ENCODE data around the gene NCK2. TPM values are rescaled to one million over a fixed set of nuclear protein-coding genes. Genes with fewer than 3 reads are reported as not detected.

Gene NCK2
- total RNA-seq, 1 experiment from 2014 or later = 45.4 TPM

- no TSS peak for BruUV-seq (replicated peaks)
- Histone ChIP-seq H3K4me3 (ENCODE audit: low read length) (no peak overlapping the region), H2AFZ (ENCODE audit: low read length) (no peak overlapping the region), H3K9ac (ENCODE audit: low read length) (no peak overlapping the region), H3K79me2 (ENCODE audit: low read length) (peaks cover 8% of the 10 kb centered on the region; the same call in 1 of the 2 replicates), H3K36me3 (ENCODE audit: low read depth, low read length) (no peaks in the 10 kb centered on the region), H3K27ac (ENCODE audit: low read length) (no peak overlapping the region), H3K27me3 (ENCODE audit: low read length) (no peaks in the 10 kb centered on the region), H3K4me2 (ENCODE audit: low read length) (no peak overlapping the region), H3K4me1 (ENCODE audit: insufficient read depth, low read length) (no peaks in the 10 kb centered on the region), H3K9me2 (replicated peaks; ENCODE audit: low read length) (no peaks in the 10 kb centered on the region), H3F3A (ENCODE audit: low read length, unreplicated experiment) (no peaks in the 10 kb centered on the region), H3K9me3 (ENCODE audit: low read length) (no peaks in the 10 kb centered on the region), H4K20me1 (ENCODE audit: low read length) (no peaks in the 10 kb centered on the region)
- CTCF ChIA-PET = no interaction called here
- ATAC-seq (no peak), DNase-seq (no peak)
- intact Hi-C loops (cut with micrococcal nuclease) = no loop called here
- POLR2A ChIA-PET (ENCODE audit: unreplicated experiment) = no interaction called here
- TF ChIP-seq EZH2 (IDR thresholded peaks at IDR 0.05; ENCODE audit: low read length, unreplicated experiment) = no peak
- no peak for TF ChIP-seq CTCF (conservative IDR thresholded peaks at IDR 0.05; ENCODE audit: low read depth, low read length)
- TF ChIP-seq EZH2phosphoT487 (IDR thresholded peaks at IDR 0.05; ENCODE audit: borderline replicate concordance, low read length) = no peak
Measured at GRCh38 chr2:105886687-105887086, 142.0 kb downstream of the NCK2 start.

GRCh38 chr2:105887256-105887655 is 142.5 kb downstream of the NCK2 start:
- BruUV-seq (replicated peaks) = no TSS peak
- peaks cover 8% of the 10 kb centered on the region; the same call in 1 of the 2 replicates for H3K79me2 ChIP-seq (ENCODE audit: low read length)

More at GRCh38 chr2:105887256-105887655, 142.5 kb downstream of the NCK2 start:
- H3K4me1 ChIP-seq (ENCODE audit: insufficient read depth, low read length) = no peaks in the 10 kb centered on the region
- no peaks in the 10 kb centered on the region for H3F3A ChIP-seq (ENCODE audit: low read length, unreplicated experiment)
- TF ChIP-seq CTCF (conservative IDR thresholded peaks at IDR 0.05; ENCODE audit: low read depth, low read length) (no peak), EZH2 (IDR thresholded peaks at IDR 0.05; ENCODE audit: low read length, unreplicated experiment) (no peak), EZH2phosphoT487 (IDR thresholded peaks at IDR 0.05; ENCODE audit: borderline replicate concordance, low read length) (no peak)
- intact Hi-C loops (cut with micrococcal nuclease) = no loop called here
- no peak for DNase-seq
- H2AFZ ChIP-seq (ENCODE audit: low read length) = no peak overlapping the region
- H3K27me3 ChIP-seq (ENCODE audit: low read length) = no peaks in the 10 kb centered on the region
- no peak overlapping the region for H3K4me2 ChIP-seq (ENCODE audit: low read length)
- H3K4me3 ChIP-seq (ENCODE audit: low read length) = no peak overlapping the region
- ChIA-PET CTCF (no interaction called here), POLR2A (ENCODE audit: unreplicated experiment) (no interaction called here)
- no peaks in the 10 kb centered on the region for H4K20me1 ChIP-seq (ENCODE audit: low read length)
- no peaks in the 10 kb centered on the region for H3K9me3 ChIP-seq (ENCODE audit: low read length)
- no peaks in the 10 kb centered on the region for H3K9me2 ChIP-seq (replicated peaks; ENCODE audit: low read length)
- no peaks in the 10 kb centered on the region for H3K36me3 ChIP-seq (ENCODE audit: low read depth, low read length)
- H3K9ac ChIP-seq (ENCODE audit: low read length) = no peak overlapping the region
- no peak for ATAC-seq
- no peak overlapping the region for H3K27ac ChIP-seq (ENCODE audit: low read length)
